PC-3 (cell line): Measurements from ENCODE around the gene DMD. TPM values are rescaled to one million over a fixed set of nuclear protein-coding genes. Genes with fewer than 3 reads are reported as not detected.

Experiments
- ATAC-seq: fragments of 200-7000 bp; cut with Tn5 transposase; 2 replicates; pipeline ENCODE4 v1.9.1; 2020; ENCODE audit warnings: mild to moderate bottlenecking, moderate library complexity
- BruUV-seq: library from RNA; stranded (reverse); fragments of 400-500 nt; replicated peaks from 2 replicates; lab custom pipeline; 2021; lab: Mats Ljungman, UMichigan
- CTCF ChIA-PET: fragments of 300-600 bp; sonication (Branson Sonifier 250); formaldehyde crosslinking; loops from one replicate; lab custom pipeline; 2022; ENCODE audit warnings: antibody characterized with exemption; lab: Charles Lee
- POLR2A ChIA-PET: fragments of 300-600 bp; sonication (Branson Sonifier 250); formaldehyde crosslinking; loops from one replicate; lab custom pipeline; 2022; ENCODE audit warnings: antibody characterized with exemption; ENCODE audit not compliant: unreplicated experiment; lab: Charles Lee
- DNase-seq: peaks from one replicate; pipeline ENCODE4 v3.0.0-alpha.2; 2015
- H2AFZ ChIP-seq: fragments of 300-600 bp; sonication (generic); 2 replicates; pipeline ENCODE4 v1.6.0; 2016; ENCODE audit warnings: antibody characterized with exemption, low read length
- H3F3A ChIP-seq: fragments of 300-600 bp; sonication (generic); one replicate; pipeline ENCODE4 v1.6.0; 2017; ENCODE audit warnings: antibody characterized with exemption, low read length, control low read depth, mild to moderate bottlenecking; ENCODE audit not compliant: unreplicated experiment
- H3K27ac ChIP-seq: fragments of 300-600 bp; sonication (generic); 2 replicates; pipeline ENCODE4 v1.5.1; 2016; ENCODE audit warnings: mild to moderate bottlenecking, low read length
- H3K27me3 ChIP-seq: fragments of 300-600 bp; sonication (generic); 2 replicates; pipeline ENCODE4 v1.6.1; 2016; ENCODE audit warnings: low read length, mixed read lengths
- H3K36me3 ChIP-seq: fragments of 300-600 bp; sonication (generic); 2 replicates; pipeline ENCODE4 v1.6.1; 2016; ENCODE audit warnings: low read depth, mixed run types, low read length, mixed read lengths
- H3K4me1 ChIP-seq: fragments of 300-600 bp; sonication (generic); 2 replicates; pipeline ENCODE4 v1.5.1; 2016; ENCODE audit warnings: low read length; ENCODE audit not compliant: insufficient read depth
- H3K4me2 ChIP-seq: fragments of 300-600 bp; sonication (generic); 2 replicates; pipeline ENCODE4 v1.6.0; 2016; ENCODE audit warnings: low read length
- H3K4me3 ChIP-seq: fragments of 300-600 bp; sonication (generic); 2 replicates; pipeline ENCODE4 v1.5.1; 2016; ENCODE audit warnings: mild to moderate bottlenecking, low read length, mixed read lengths
- H3K79me2 ChIP-seq: fragments of 300-600 bp; sonication (generic); 2 replicates; pipeline ENCODE4 v1.6.1; 2017; ENCODE audit warnings: low read length, mixed read lengths
- H3K9ac ChIP-seq: fragments of 300-600 bp; sonication (generic); 2 replicates; pipeline ENCODE4 v1.6.0; 2016; ENCODE audit warnings: mild to moderate bottlenecking, low read length
- H3K9me2 ChIP-seq: fragments of 300-600 bp; sonication (generic); replicated peaks from 2 replicates; pipeline ENCODE4 v1.6.1; 2016; ENCODE audit warnings: mixed run types, low read length, mixed read lengths
- H3K9me3 ChIP-seq: fragments of 300-600 bp; sonication (generic); 2 replicates; pipeline ENCODE4 v1.6.1; 2016; ENCODE audit warnings: low read length, mixed read lengths
- H4K20me1 ChIP-seq: fragments of 300-600 bp; sonication (generic); 2 replicates; pipeline ENCODE4 v1.6.1; 2016; ENCODE audit warnings: low read length, mixed read lengths
- CTCF ChIP-seq: fragments of 300-600 bp; sonication (generic); conservative IDR thresholded peaks from 2 replicates; pipeline ENCODE4 v1.5.1; 2017; ENCODE audit warnings: antibody characterized with exemption, low read depth, mild to moderate bottlenecking, low read length
- EZH2 ChIP-seq: fragments of 300-600 bp; sonication (generic); IDR thresholded peaks from one replicate; pipeline ENCODE4 v1.6.1; 2017; ENCODE audit warnings: antibody characterized with exemption, mild to moderate bottlenecking, low read length; ENCODE audit not compliant: unreplicated experiment
- EZH2phosphoT487 ChIP-seq: fragments of 300-600 bp; sonication (generic); IDR thresholded peaks from 2 replicates; pipeline ENCODE4 v1.6.1; 2018; ENCODE audit warnings: mild to moderate bottlenecking, antibody characterized with exemption, low read length, borderline replicate concordance
- intact Hi-C: fragments of 100-400 bp; cut with micrococcal nuclease; formaldehyde crosslinking; loops from 2 replicates; pipeline ENCODE4 v1.9.0; 2023
- total RNA-seq: library from RNA; depleted of rRNA; stranded (reverse); fragments of >200 nt; gene quantifications from 2 replicates; pipeline ENCODE4 v1.2.3, GENCODE V29; 2014

Gene DMD
- total RNA-seq, 1 experiment from 2014 or later: not detected

GRCh38 chrX:32662516-32662915, 548.8 kb downstream of the DMD start:
- H3K9ac ChIP-seq: no peak overlapping the region
- H3K9me3 ChIP-seq: no peaks in the 10 kb centered on the region
- H3K79me2 ChIP-seq: no peaks in the 10 kb centered on the region
- CTCF ChIA-PET: no interaction called here
- DNase-seq: no peak
- BruUV-seq: no TSS peak
- POLR2A ChIA-PET: no interaction called here
- H3K27me3 ChIP-seq: no peaks in the 10 kb centered on the region
- TF ChIP-seq EZH2phosphoT487: no peak
- TF ChIP-seq CTCF: no peak
- TF ChIP-seq EZH2: no peak
- H2AFZ ChIP-seq: no peak overlapping the region
- no peaks in the 10 kb centered on the region for H3K36me3 ChIP-seq
- H3F3A ChIP-seq: no peaks in the 10 kb centered on the region
- H3K4me3 ChIP-seq: no peak overlapping the region
- H3K27ac ChIP-seq: no peak overlapping the region
- H3K4me2 ChIP-seq: no peak overlapping the region
- no peaks in the 10 kb centered on the region for H3K4me1 ChIP-seq
- no peak for ATAC-seq
- H3K9me2 ChIP-seq: no peaks in the 10 kb centered on the region
- intact Hi-C loops: no loop called here
- no peaks in the 10 kb centered on the region for H4K20me1 ChIP-seq

- Histone ChIP-seq H3K9me2 (no peaks in the 10 kb centered on the region), H2AFZ (no peak overlapping the region), H4K20me1 (no peaks in the 10 kb centered on the region), H3K36me3 (no peaks in the 10 kb centered on the region), H3K4me3 (no peak overlapping the region), H3K9ac (no peak overlapping the region), H3K9me3 (no peaks in the 10 kb centered on the region), H3K27ac (no peak overlapping the region), H3K4me2 (no peak overlapping the region), H3K4me1 (no peaks in the 10 kb centered on the region), H3K27me3 (no peaks in the 10 kb centered on the region), H3K79me2 (no peaks in the 10 kb centered on the region), H3F3A (no peaks in the 10 kb centered on the region)
- BruUV-seq: no TSS peak
- POLR2A ChIA-PET: no interaction called here
- no peak for TF ChIP-seq EZH2phosphoT487
- intact Hi-C loops: no loop called here
- CTCF ChIA-PET: no interaction called here
- ATAC-seq (no peak), DNase-seq (no peak)
Measured at GRCh38 chrX:32644476-32645245, 566.7 kb downstream of the DMD start.

- no peaks in the 10 kb centered on the region for H3K9me3 ChIP-seq
- intact Hi-C loops: no loop called here
- DNase-seq (no peak), ATAC-seq (no peak)
- H4K20me1 ChIP-seq: no peaks in the 10 kb centered on the region
- H3K79me2 ChIP-seq: no peaks in the 10 kb centered on the region
- no peaks in the 10 kb centered on the region for H3F3A ChIP-seq
- no peaks in the 10 kb centered on the region for H3K9me2 ChIP-seq
- no peaks in the 10 kb centered on the region for H3K27me3 ChIP-seq
- H3K4me2 ChIP-seq: no peak overlapping the region
- ChIA-PET POLR2A (no interaction called here), CTCF (no interaction called here)
- TF ChIP-seq EZH2phosphoT487: no peak
- TF ChIP-seq EZH2: no peak
- no peak for TF ChIP-seq CTCF
- no peaks in the 10 kb centered on the region for H3K4me1 ChIP-seq
- H3K4me3 ChIP-seq: no peak overlapping the region
- no peak overlapping the region for H3K9ac ChIP-seq
- H3K27ac ChIP-seq: no peak overlapping the region
- H2AFZ ChIP-seq: no peak overlapping the region
- no TSS peak for BruUV-seq
- H3K36me3 ChIP-seq: no peaks in the 10 kb centered on the region
Measured at GRCh38 chrX:32642283-32642682, 569.1 kb downstream of the DMD start.
